ENCODE results near the gene CEP128.

GRCh38 chr14:80787876-80788275, 153.7 kb downstream of the CEP128 start:
- no peak for TF ChIP-seq CTCF (conservative IDR thresholded peaks at IDR 0.05)
- TF ChIP-seq EZH2 (IDR thresholded peaks at IDR 0.05; ENCODE audit: low read depth), result no peak

Data from PC-9 (cell line).